D341Med (cell line): ENCODE data around the gene SLC35E2B.
"Not testable (repeated sequence)": the region's sequence is repeated elsewhere in the genome, so short reads cannot be mapped to it uniquely, and the experiment has no call there.

Experiments used
- DNase-seq: peaks from one replicate; pipeline ENCODE4 v3.0.0; 2012; ENCODE audit warnings: low spot score

SLC35E2B gene

GRCh38 chr1:1638528-1638927 is 54.1 kb downstream of the SLC35E2B start:
- not testable (repeated sequence) for DNase-seq

DNA sequence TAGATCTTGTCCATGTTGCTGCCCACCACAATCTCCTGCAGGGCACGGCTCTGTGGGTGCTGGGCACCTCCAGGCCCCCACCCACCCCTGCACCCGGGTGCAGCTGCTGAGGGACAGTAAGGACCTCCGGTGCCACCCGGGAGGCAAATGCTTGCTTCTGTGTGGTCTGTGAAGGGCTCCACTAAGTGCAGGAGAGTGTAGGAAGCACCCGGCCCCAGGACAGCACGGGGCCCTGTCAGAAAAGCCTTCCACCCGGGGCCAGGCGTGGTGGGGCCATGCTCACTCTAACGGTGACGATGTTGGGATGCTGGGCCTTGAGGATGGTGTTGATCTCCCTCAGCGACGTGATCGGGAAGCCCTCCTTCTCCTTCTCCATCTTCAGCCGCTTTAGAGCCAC is 55.1 kb downstream of the SLC35E2B start:
- not testable (repeated sequence) for DNase-seq

- peak; percentile 8 for DNase-seq
Measured at GRCh38 chr1:1636621-1637478, 55.7 kb downstream of the SLC35E2B start.

- not testable (repeated sequence) for DNase-seq
Measured at GRCh38 chr1:1634613-1635012, 58.0 kb downstream of the SLC35E2B start.

DNA sequence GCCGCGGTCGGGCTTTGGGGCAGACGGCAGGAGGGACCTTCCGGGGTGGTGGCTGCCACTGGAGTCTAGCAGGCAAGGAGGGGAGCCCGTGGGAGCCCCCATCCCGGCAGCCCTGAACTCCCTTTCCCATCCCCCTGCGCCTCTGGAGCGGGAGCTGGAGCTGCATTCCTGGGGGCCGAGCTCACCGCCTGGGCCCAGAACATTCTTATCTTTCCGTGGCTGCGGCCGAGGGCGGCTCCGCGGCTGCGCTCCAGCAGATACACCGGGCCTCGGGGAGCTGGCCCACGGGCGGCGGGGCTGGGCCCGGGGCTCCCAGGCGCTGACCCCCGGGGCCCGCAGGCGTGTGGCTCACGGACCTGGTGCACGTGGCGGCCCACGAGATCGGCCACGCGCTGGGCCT is 59.2 kb downstream of the SLC35E2B start:
- not testable (repeated sequence) for DNase-seq

- peak; percentile 44 for DNase-seq
Measured at GRCh38 chr1:1631782-1632420, 60.7 kb downstream of the SLC35E2B start, which contains the start of gene MMP23B. MMP23B (plus strand) TSS chr1:1632173; CDS start chr1:1632219, 46 bp downstream.

DNA sequence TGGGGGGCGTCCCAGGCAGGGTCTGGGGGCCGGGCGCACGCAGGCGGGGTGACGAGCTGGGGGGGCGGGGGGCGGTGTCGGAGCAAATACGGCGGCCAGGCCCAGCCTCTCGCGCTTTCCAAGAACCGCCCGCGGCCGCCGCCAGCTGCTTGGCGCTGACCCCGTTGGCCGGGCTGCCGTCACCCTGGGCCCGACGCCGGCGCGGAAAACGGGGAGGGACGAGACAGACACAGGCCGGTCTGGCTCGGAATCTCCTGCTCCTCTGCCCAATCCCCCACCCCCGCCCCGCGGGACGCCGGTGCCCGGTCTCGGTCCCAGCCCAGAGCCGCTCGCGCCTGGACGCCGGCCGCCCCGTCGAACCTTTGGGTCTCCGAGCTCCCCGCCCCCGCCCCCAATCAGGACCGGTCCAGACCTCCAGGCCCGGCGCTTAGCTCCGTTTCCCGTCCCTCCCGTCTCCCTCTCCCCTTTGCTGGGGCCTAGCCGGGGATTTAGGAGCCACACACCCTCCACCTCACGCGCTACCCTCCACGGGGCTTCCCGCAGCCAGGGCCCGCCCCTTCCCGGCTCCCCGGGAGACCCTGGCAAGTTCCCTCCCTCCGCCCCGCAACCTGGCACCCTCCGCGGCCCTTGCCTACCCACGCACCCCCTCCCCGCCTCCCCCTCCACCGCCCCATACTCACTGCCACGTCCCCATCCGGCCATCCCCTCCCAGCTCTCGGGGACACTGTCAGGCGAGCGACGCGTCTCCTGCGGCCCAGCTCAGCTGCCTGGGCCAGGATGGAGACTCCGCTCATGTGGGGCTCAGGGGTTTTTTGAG is 61.4 kb downstream of the SLC35E2B start:
- DNase-seq = peak; percentile 30

DNA sequence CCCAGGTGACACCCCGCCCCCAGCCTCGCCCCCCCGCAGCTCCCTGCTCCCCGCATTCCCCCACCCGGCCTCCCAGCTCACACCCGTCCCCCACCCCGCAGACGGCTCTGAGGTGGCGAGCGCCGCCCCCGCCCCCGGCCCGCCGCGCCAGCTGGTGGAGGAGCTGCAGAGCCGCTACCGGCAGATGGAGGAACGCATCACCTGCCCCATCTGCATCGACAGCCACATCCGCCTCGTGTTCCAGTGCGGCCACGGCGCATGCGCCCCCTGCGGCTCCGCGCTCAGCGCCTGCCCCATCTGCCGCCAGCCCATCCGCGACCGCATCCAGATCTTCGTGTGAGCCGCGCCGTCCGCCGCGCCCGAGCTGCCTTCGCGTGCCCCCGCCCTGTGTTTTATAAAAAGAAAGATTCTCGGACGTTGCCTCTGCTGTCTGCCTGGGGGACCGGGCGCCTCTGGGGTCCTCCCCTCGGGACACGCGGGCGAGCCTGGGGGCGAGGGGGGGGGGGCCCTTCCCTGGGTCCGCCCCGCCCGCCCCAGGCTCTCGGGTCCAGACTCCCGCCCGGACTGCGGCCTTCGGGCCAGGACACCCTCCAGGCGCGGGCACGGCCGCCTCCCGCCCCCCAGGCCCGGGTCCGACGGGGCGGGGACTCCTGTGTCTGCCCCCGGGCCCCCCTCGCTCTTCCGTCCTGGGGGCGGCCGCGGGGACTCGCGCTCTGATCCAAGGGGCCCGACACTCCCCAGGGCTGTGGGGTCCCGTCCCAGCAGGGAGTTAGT is 62.2 kb downstream of the SLC35E2B start:
- DNase-seq = peak; percentile 83

GRCh38 chr1:1629430-1630190 is 63.0 kb downstream of the SLC35E2B start:
- no peak for DNase-seq

GRCh38 chr1:1628754-1629429 is 63.7 kb downstream of the SLC35E2B start:
- DNase-seq = no peak

GRCh38 chr1:1627829-1628753 is 64.5 kb downstream of the SLC35E2B start:
- DNase-seq = no peak

DNA sequence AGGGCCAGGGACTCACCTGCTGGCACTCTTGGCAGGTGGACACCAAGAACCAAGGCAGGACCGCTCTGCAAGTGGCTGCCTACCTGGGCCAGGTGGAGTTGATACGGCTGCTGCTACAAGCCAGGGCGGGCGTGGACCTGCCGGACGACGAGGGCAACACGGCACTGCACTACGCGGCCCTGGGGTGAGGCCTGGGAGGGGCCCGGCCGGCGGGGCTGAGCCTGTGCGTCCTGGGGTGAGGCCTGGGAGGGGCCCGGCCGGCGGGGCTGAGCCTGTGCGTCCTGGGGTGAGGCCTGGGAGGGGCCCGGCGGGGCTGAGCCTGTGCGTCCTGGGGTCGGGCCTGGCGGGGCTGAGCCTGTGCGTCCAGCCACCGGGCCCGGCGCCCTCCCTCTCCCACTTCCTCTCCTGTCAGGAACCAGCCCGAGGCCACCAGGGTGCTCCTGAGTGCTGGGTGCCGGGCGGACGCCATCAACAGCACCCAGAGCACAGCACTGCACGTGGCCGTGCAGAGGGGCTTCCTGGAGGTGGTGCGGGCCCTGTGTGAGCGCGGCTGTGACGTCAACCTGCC is 65.2 kb downstream of the SLC35E2B start:
- no peak for DNase-seq

GRCh38 chr1:1626207-1627141 is 66.1 kb downstream of the SLC35E2B start:
- no peak for DNase-seq

GRCh38 chr1:1625824-1626206 is 66.8 kb downstream of the SLC35E2B start:
- no peak for DNase-seq

DNA sequence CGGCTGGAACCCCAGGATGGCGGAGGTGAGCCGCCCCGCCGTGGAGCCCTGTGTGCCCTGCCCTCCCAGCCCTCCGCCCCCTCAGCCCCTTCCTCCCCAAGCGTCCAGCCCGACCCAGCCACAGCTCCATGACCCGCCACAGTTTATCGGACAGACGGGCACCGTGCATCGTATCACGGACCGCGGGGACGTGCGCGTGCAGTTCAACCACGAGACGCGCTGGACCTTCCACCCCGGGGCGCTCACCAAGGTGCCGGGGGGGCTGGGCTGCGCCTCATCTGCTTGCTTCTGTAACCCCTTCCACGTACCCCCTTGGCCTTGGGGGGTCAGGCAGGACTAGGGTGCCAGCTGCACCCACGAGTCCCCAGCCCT is 67.2 kb downstream of the SLC35E2B start:
- DNase-seq = no peak

DNA sequence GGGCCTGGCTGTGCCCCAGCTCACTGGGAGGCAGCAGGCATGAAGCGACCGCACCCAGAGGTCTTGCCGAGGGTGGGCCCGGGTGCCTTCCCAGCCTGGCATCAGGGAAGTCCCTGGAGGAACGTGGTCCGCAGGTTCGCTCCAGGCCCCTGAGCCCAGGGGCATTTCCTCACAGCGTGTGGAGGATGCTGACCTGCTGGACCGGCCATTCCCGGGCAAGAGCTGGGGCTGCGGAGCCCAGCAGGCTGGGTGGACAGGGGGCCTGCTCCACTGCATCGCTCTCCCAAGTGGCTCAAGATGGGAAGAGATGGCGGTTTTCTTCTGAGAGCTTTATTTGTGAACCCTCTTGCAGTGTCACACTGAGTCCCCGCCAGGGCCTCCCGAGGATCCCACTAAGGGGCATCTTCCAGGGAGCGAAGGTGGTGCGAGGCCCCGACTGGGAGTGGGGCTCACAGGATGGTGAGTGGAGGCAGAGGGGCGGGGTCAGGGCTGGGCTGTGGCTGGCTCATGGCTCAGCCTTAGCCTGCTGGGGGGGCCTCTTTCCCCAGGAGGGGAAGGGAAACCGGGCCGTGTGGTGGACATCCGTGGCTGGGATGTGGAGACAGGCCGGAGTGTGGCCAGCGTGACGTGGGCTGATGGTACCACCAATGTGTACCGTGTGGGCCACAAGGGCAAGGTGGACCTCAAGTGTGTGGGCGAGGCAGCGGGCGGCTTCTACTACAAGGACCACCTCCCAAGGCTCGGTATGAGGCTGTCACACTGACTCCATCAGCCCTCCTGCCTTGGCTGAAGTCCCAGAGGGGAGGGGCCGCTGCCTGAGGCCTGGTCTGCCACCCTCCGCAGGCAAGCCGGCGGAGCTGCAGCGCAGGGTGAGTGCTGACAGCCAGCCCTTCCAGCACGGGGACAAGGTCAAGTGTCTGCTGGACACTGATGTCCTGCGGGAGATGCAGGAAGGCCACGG is 67.9 kb downstream of the SLC35E2B start:
- peak; percentile 47 for DNase-seq
